Fibroblast of lung (primary cell): Measurements from ENCODE around the gene ACTC1. TPM values are rescaled to one million over a fixed set of nuclear protein-coding genes. Genes with fewer than 3 reads are reported as not detected.

Source experiments
- DNase-seq, 2 donors: peaks; one replicate each; pipeline versions ENCODE4 v3.0.0 to v3.0.0-alpha.2; 2010; ENCODE audit warnings: low read depth in 2 of 2
- H2AFZ ChIP-seq: 2 replicates; pipeline ENCODE4 v1.5.1; 2012; ENCODE audit warnings: low read length, control low read depth, inconsistent platforms
- H3K27ac ChIP-seq: 2 replicates; pipeline ENCODE4 v1.5.1; 2011; ENCODE audit warnings: low read length, control low read depth; ENCODE audit not compliant: insufficient read depth
- H3K27me3 ChIP-seq: 2 replicates; pipeline ENCODE4 v1.5.1; 2011; ENCODE audit warnings: mild to moderate bottlenecking, low read length; ENCODE audit not compliant: control insufficient read depth, insufficient read depth
- H3K36me3 ChIP-seq: 2 replicates; pipeline ENCODE4 v1.5.1; 2011; ENCODE audit warnings: low read length; ENCODE audit not compliant: control insufficient read depth, insufficient read depth
- H3K4me1 ChIP-seq: 2 replicates; pipeline ENCODE4 v1.5.1; 2011; ENCODE audit warnings: low read length; ENCODE audit not compliant: control insufficient read depth, insufficient read depth; ENCODE audit errors: extremely low read depth
- H3K4me2 ChIP-seq: 2 replicates; pipeline ENCODE4 v1.5.1; 2011; ENCODE audit warnings: low read length, control low read depth; ENCODE audit not compliant: insufficient read depth; ENCODE audit errors: extremely low read depth
- H3K4me3 ChIP-seq, 4 experiments: fragments of 200-600 bp in 1 of 4; sonication (generic) in 1 of 4; replicated peaks in 1 of 4; 2 replicates each; pipeline ENCODE4 v1.5.1; 2011 to 2016; ENCODE audit warnings: low read length in 4 of 4, low read depth in 3 of 4, mild to moderate bottlenecking in 3 of 4, control low read depth in 2 of 4, inconsistent platforms in 1 of 4, mixed read lengths in 1 of 4; ENCODE audit not compliant: insufficient read depth in 1 of 4; ENCODE audit errors: control extremely low read depth in 1 of 4
- H3K79me2 ChIP-seq: 2 replicates; pipeline ENCODE4 v1.5.1; 2012; ENCODE audit warnings: mild to moderate bottlenecking, low read length, inconsistent platforms; ENCODE audit not compliant: control insufficient read depth, insufficient read depth
- H3K9ac ChIP-seq: 2 replicates; pipeline ENCODE4 v1.5.1; 2011; ENCODE audit warnings: mild to moderate bottlenecking, low read length, control low read depth; ENCODE audit not compliant: insufficient read depth
- H3K9me3 ChIP-seq: 2 replicates; pipeline ENCODE4 v1.5.1; 2012; ENCODE audit warnings: low read depth, low read length; ENCODE audit not compliant: control insufficient read depth, insufficient read depth
- H4K20me1 ChIP-seq: 2 replicates; pipeline ENCODE4 v1.5.1; 2011; ENCODE audit warnings: low read length; ENCODE audit not compliant: control insufficient read depth, insufficient read depth; ENCODE audit errors: extremely low read depth
- EZH2 ChIP-seq: IDR thresholded peaks from 2 replicates; pipeline ENCODE4 v1.5.1; 2012; ENCODE audit warnings: low read length, control low read depth, mild to moderate bottlenecking; ENCODE audit errors: missing control alignments
- polyA plus RNA-seq, 2 donors: library from polyadenylated mRNA; depleted of rRNA in 1 of 2; stranded (reverse) in 1 of 2; unstranded in 1 of 2; fragments of >200 nt; gene quantifications; 2 replicates each; pipeline ENCODE4 v1.2.1, GENCODE V29; 2011 to 2012; ENCODE audit warnings: missing spikeins in 1 of 2
- total RNA-seq: library from RNA; depleted of rRNA; stranded (reverse); fragments of >200 nt; gene quantifications from 2 replicates; pipeline ENCODE4 v1.2.1, GENCODE V29; 2014
- TF ChIP-seq, protein P1 (sequence below), 2 donors: IDR thresholded peaks in 1 of 2; conservative IDR thresholded peaks in 1 of 2; 1 replicate in 1 of 2; 2 replicates in 1 of 2; pipeline ENCODE4 v1.5.1; 2011 to 2012; ENCODE audit warnings: low read length in 2 of 2, control low read depth in 1 of 2, inconsistent platforms in 1 of 2, low read depth in 1 of 2, mild to moderate bottlenecking in 1 of 2

Gene ACTC1
- total and polyA plus RNA-seq, 2 donors (not counting 1 experiment from before 2014, with no cell fraction given): 0.33 to 0.36 TPM

DNA sequence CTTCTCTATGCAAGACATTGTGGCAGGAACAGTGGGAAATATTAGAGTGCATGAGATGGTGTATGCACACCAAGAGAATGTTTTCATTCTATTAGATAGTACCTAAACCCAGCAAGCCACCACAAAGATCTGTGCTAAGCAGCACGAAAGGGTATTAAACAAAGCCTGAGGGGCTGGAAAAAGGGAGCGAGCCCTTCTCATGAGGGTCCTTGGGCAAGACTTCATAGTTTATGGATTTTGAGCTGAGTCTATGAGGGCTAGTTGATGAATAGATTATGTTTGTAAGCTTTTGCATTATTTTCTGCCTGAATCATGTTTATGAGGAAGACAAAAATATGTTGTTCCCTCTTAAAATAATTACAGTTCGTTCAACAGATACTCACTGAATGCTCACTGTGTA is 9.4 kb upstream of the ACTC1 start:
- Histone ChIP-seq H3K4me1 (peaks cover under 1% of the 10 kb centered on the region), H2AFZ (no peak overlapping the region), H3K9me3 (no peaks in the 10 kb centered on the region), H3K27ac (no peak overlapping the region), H3K9ac (no peak overlapping the region), H3K27me3 (no peaks in the 10 kb centered on the region), H3K79me2 (no peaks in the 10 kb centered on the region), H4K20me1 (no peaks in the 10 kb centered on the region), H3K36me3 (no peaks in the 10 kb centered on the region), H3K4me3 (no peak overlapping the region), H3K4me2 (no peak overlapping the region)
- no peak for DNase-seq
- TF ChIP-seq, protein P1, sequence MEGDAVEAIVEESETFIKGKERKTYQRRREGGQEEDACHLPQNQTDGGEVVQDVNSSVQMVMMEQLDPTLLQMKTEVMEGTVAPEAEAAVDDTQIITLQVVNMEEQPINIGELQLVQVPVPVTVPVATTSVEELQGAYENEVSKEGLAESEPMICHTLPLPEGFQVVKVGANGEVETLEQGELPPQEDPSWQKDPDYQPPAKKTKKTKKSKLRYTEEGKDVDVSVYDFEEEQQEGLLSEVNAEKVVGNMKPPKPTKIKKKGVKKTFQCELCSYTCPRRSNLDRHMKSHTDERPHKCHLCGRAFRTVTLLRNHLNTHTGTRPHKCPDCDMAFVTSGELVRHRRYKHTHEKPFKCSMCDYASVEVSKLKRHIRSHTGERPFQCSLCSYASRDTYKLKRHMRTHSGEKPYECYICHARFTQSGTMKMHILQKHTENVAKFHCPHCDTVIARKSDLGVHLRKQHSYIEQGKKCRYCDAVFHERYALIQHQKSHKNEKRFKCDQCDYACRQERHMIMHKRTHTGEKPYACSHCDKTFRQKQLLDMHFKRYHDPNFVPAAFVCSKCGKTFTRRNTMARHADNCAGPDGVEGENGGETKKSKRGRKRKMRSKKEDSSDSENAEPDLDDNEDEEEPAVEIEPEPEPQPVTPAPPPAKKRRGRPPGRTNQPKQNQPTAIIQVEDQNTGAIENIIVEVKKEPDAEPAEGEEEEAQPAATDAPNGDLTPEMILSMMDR (conservative IDR thresholded peaks at IDR 0.05 in 1 of 2, IDR thresholded peaks at IDR 0.05 in 1 of 2; ENCODE audit: low read depth in 1 of 2, low read length in 2 of 2): no peak
- no peak for TF ChIP-seq EZH2

DNA sequence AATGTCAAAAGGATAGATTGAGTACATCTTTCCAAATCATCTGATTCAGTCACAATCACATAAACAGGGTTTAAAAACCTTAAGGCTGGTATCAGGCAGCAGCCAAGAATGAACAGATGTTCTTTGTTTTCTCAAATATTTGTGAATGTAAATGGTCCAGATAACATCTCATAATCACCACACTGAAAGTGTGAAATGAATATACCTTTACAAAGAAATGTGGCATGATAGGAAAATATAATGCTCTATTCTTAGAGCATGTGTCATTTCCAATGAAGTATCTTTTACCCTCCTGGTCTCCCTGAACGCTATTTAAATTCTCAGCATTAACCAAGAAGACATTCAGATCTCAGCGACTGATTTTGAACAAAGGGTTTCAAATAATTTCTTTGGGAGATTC is 8.8 kb upstream of the ACTC1 start:
- Histone ChIP-seq H3K27me3 (no peaks in the 10 kb centered on the region), H3K79me2 (no peaks in the 10 kb centered on the region), H3K9me3 (no peaks in the 10 kb centered on the region), H3K4me2 (no peak overlapping the region), H2AFZ (no peak overlapping the region), H3K27ac (no peak overlapping the region), H3K4me3 (no peak overlapping the region), H3K36me3 (no peaks in the 10 kb centered on the region), H4K20me1 (no peaks in the 10 kb centered on the region), H3K9ac (no peak overlapping the region), H3K4me1 (no peaks in the 10 kb centered on the region)
- TF ChIP-seq, protein P1 (conservative IDR thresholded peaks at IDR 0.05 in 1 of 2, IDR thresholded peaks at IDR 0.05 in 1 of 2; ENCODE audit: low read depth in 1 of 2, low read length in 2 of 2): no peak
- TF ChIP-seq EZH2: no peak
- no peak for DNase-seq

DNA sequence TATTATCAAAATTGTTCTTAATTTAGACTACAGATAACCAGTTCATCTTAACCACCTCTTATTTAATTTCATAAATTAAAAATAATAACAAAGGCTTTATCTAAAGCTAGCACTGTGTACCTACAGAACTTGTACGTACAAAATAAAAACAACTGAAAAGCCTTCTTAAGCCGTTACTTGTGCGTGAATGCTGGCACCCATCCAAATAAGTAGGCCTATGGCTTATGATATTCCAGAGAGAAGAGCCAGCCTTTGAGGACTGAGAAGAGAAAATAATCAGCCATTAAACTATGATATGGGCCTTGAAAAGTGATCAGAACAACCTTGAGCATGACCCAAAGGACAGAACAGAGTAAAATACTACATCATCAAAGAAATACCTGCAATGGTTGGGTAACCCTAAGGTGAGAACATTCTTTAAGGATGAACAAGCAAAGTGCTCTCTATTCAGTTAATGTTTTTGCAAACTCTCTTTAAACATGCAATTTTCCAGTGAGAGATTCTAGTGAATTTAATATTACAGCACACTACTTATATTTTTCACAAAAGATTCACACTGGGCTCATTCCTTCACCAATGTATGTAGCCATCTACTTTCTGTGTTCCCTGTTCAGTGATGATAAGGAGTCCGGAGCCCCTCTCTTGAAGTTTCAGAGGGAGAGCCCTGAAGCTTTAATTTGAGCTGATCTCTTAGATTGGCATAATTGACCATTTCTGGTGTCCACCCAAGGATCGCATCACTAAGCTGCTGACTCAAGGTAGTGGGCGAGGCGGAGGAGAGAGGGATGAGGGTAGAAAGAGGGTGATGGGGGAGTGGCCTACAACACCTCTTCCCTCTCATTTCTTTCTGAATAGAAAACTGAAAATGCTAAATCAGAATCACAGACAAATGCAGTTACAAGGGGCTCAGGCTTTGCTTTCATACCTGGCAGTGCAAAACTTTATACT is 7.7 kb upstream of the ACTC1 start:
- no peaks in the 10 kb centered on the region for H3K9me3 ChIP-seq
- TF ChIP-seq, protein P1 (conservative IDR thresholded peaks at IDR 0.05 in 1 of 2, IDR thresholded peaks at IDR 0.05 in 1 of 2; ENCODE audit: low read depth in 1 of 2, low read length in 2 of 2): no peak
- TF ChIP-seq EZH2: no peak
- H2AFZ ChIP-seq: no peak overlapping the region
- no peak overlapping the region for H3K4me3 ChIP-seq
- no peak overlapping the region for H3K4me2 ChIP-seq
- DNase-seq: no peak
- H4K20me1 ChIP-seq: no peaks in the 10 kb centered on the region
- H3K4me1 ChIP-seq: no peaks in the 10 kb centered on the region
- no peak overlapping the region for H3K9ac ChIP-seq
- no peaks in the 10 kb centered on the region for H3K27me3 ChIP-seq
- no peak overlapping the region for H3K27ac ChIP-seq
- no peaks in the 10 kb centered on the region for H3K79me2 ChIP-seq
- no peaks in the 10 kb centered on the region for H3K36me3 ChIP-seq
